ENCODE data around the gene IFI27L1. TPM values are rescaled to one million over a fixed set of nuclear protein-coding genes. Genes with fewer than 3 reads are reported as not detected.

Gene IFI27L1
- total RNA-seq, 2 experiments from 2014 or later: 33.9 to 35.8 TPM

GRCh38 chr14:94097091-94097490 lies 16.0 kb downstream of the IFI27L1 start:
- no peak overlapping the region for H3K27ac Mint-ChIP-seq
- DNase-seq: no peak
- no peaks in the 10 kb centered on the region for H3K4me1 Mint-ChIP-seq (ENCODE audit: low read depth)
- no peaks in the 10 kb centered on the region for H3K9me3 Mint-ChIP-seq
- H3K36me3 Mint-ChIP-seq (ENCODE audit: low read depth): no peaks in the 10 kb centered on the region
- CTCF ChIA-PET: no interaction called here
- intact Hi-C loops (cut with micrococcal nuclease): no loop called here
- no peak overlapping the region for H3K4me3 Mint-ChIP-seq
- H3K27me3 Mint-ChIP-seq (ENCODE audit: low read depth): no peaks in the 10 kb centered on the region

DNA sequence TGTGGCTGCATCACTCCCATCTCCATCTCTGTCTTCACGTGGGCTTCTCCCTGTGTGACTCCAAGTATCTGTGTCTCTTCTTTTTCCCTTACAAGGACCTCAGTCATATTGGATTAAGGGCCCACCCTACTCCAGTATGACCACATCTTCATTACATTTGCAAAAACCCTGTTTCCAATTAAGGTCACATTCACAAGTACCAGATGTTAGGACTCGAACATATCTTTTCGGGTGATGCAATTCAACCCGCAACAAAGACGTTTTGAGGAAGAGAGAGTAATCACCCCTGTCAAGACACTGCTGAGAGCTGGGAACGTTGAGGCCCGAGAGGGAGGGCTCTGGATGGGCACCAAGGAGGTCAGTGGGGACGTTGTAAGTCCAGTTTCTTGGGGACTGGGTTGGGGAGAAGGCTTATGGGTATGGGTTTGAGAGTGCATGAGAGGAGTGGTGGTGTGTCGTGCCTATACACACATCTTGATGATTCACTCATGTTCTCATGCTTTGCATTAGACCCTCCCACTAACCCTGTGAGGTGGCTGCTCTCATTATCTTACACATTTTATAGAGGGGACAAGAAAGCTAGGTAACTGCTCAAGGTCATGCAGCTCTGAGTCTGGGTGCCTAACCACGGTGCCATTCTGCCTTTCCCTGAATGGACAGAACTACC lies 17.3 kb downstream of the IFI27L1 start:
- H3K27ac Mint-ChIP-seq: no peak overlapping the region
- H3K9me3 Mint-ChIP-seq: no peaks in the 10 kb centered on the region
- intact Hi-C loops (cut with micrococcal nuclease): no loop called here
- H3K36me3 Mint-ChIP-seq (ENCODE audit: low read depth): no peaks in the 10 kb centered on the region
- no peaks in the 10 kb centered on the region for H3K27me3 Mint-ChIP-seq (ENCODE audit: low read depth)
- DNase-seq: no peak
- no peaks in the 10 kb centered on the region for H3K4me1 Mint-ChIP-seq (ENCODE audit: low read depth)
- CTCF ChIA-PET: no interaction called here
- H3K4me3 Mint-ChIP-seq: no peak overlapping the region

- Mint-ChIP-seq H3K4me1 (ENCODE audit: low read depth) (no peaks in the 10 kb centered on the region), H3K27ac (no peak overlapping the region), H3K27me3 (ENCODE audit: low read depth) (no peaks in the 10 kb centered on the region), H3K4me3 (no peak overlapping the region), H3K9me3 (no peaks in the 10 kb centered on the region), H3K36me3 (ENCODE audit: low read depth) (no peaks in the 10 kb centered on the region)
- intact Hi-C loops (cut with micrococcal nuclease): no loop called here
- DNase-seq: no peak
- CTCF ChIA-PET: no interaction called here
Observed at GRCh38 chr14:94099006-94099405, 17.9 kb downstream of the IFI27L1 start.

- no peak overlapping the region for H3K27ac Mint-ChIP-seq
- intact Hi-C loops (cut with micrococcal nuclease): no loop called here
- H3K4me1 Mint-ChIP-seq (ENCODE audit: low read depth): no peaks in the 10 kb centered on the region
- CTCF ChIA-PET: interaction anchor here (1.2 kb wide), 1 partner anchor 36 kb away, joined by 3 read pairs; no protein-coding TSS in a partner anchor
- no peaks in the 10 kb centered on the region for H3K27me3 Mint-ChIP-seq (ENCODE audit: low read depth)
- H3K9me3 Mint-ChIP-seq: no peaks in the 10 kb centered on the region
- DNase-seq: no peak
- no peak overlapping the region for H3K4me3 Mint-ChIP-seq
- no peaks in the 10 kb centered on the region for H3K36me3 Mint-ChIP-seq (ENCODE audit: low read depth)
Observed at GRCh38 chr14:94100847-94101246, 19.7 kb downstream of the IFI27L1 start.

GRCh38 chr14:94101748-94102147 lies 20.6 kb downstream of the IFI27L1 start:
- Mint-ChIP-seq H3K4me3 (no peak overlapping the region), H3K27me3 (ENCODE audit: low read depth) (no peaks in the 10 kb centered on the region), H3K9me3 (no peaks in the 10 kb centered on the region), H3K4me1 (ENCODE audit: low read depth) (no peaks in the 10 kb centered on the region), H3K27ac (no peak overlapping the region), H3K36me3 (ENCODE audit: low read depth) (no peaks in the 10 kb centered on the region)
- CTCF ChIA-PET: interaction anchor here (0.6 kb wide), 1 partner anchor 90 kb away, joined by 3 read pairs; no protein-coding TSS in a partner anchor
- no peak for DNase-seq
- intact Hi-C loops (cut with micrococcal nuclease): no loop called here

DNA sequence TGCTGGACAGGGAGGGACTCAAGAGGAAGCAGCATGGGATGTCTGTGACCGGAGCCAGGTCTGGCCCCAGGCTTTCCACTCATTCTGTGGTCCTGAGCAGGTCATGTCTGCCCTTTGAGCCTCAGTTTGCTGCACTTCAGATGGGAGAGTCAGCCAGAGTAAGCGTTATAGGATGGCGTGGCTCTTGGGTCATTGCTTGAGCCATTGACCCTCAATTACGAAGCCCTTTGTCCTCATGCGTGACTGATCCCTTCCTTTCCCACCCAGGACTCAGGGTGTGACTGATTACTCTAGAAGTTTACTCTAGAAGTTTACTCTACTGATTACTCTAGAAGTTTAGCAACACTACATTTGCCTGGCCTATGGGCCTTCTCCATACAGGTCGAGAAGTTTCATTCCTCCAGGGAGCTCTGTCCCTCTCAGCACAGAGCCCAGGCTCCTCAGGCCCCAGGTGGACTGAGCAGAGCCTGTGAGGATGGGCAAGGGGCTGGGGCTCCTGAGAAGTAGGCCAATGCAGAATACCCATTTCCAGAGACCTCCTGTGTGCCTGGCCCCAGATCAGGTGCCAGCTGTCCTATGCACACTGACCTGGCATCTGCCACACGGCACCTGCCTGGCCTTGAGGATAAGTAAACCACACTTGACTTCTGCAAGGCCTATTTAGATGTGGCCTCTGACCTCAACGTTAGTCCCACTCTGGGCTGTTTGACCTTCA lies 21.8 kb downstream of the IFI27L1 start:
- no peak overlapping the region for H3K4me3 Mint-ChIP-seq
- no peaks in the 10 kb centered on the region for H3K9me3 Mint-ChIP-seq
- CTCF ChIA-PET: no interaction called here
- no peak for DNase-seq
- no peaks in the 10 kb centered on the region for H3K36me3 Mint-ChIP-seq (ENCODE audit: low read depth)
- H3K27me3 Mint-ChIP-seq (ENCODE audit: low read depth): no peaks in the 10 kb centered on the region
- intact Hi-C loops (cut with micrococcal nuclease): no loop called here
- no peak overlapping the region for H3K27ac Mint-ChIP-seq
- H3K4me1 Mint-ChIP-seq (ENCODE audit: low read depth): no peaks in the 10 kb centered on the region

- Mint-ChIP-seq H3K27ac (no peak overlapping the region), H3K4me1 (ENCODE audit: low read depth) (no peaks in the 10 kb centered on the region), H3K27me3 (ENCODE audit: low read depth) (no peaks in the 10 kb centered on the region), H3K9me3 (no peaks in the 10 kb centered on the region), H3K4me3 (no peak overlapping the region), H3K36me3 (ENCODE audit: low read depth) (no peaks in the 10 kb centered on the region)
- intact Hi-C loops (cut with micrococcal nuclease): no loop called here
- CTCF ChIA-PET: interaction anchor here (1.0 kb wide), 1 partner anchor 39 kb away, joined by 3 read pairs; no protein-coding TSS in a partner anchor
- no peak for DNase-seq
Observed at GRCh38 chr14:94103554-94104150, 22.5 kb downstream of the IFI27L1 start.

DNA sequence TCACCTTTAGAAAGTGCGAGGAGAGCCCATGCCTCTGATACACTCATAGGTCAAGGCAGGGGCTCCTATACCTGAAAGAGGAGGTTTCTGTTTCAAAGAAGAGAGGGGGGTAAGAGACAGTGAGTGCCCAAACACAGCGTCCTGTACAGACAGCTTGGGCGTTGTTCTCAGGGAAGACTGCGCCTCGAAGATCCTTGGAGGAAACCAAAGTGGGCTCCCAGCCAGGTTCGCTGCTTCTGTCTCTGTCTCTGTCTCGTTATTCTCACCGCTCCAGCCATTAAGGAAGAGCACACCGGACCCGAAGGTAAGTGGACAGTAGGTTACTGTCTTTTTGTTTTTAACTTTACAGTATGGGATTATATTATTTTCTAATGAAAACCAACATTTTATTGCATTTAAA lies 23.6 kb downstream of the IFI27L1 start:
- no peaks in the 10 kb centered on the region for H3K4me1 Mint-ChIP-seq (ENCODE audit: low read depth)
- H3K27ac Mint-ChIP-seq: no peak overlapping the region
- DNase-seq: no peak
- H3K9me3 Mint-ChIP-seq: no peaks in the 10 kb centered on the region
- intact Hi-C loops (cut with micrococcal nuclease): no loop called here
- CTCF ChIA-PET: interaction anchor here (1.0 kb wide), 1 partner anchor 40 kb away, joined by 3 read pairs; no protein-coding TSS in a partner anchor
- H3K36me3 Mint-ChIP-seq (ENCODE audit: low read depth): no peaks in the 10 kb centered on the region
- H3K4me3 Mint-ChIP-seq: no peak overlapping the region
- no peaks in the 10 kb centered on the region for H3K27me3 Mint-ChIP-seq (ENCODE audit: low read depth)

- Mint-ChIP-seq H3K4me1 (ENCODE audit: low read depth) (no peaks in the 10 kb centered on the region), H3K36me3 (ENCODE audit: low read depth) (no peaks in the 10 kb centered on the region), H3K27me3 (ENCODE audit: low read depth) (no peaks in the 10 kb centered on the region), H3K9me3 (no peaks in the 10 kb centered on the region), H3K27ac (no peak overlapping the region), H3K4me3 (no peak overlapping the region)
- intact Hi-C loops (cut with micrococcal nuclease): no loop called here
- CTCF ChIA-PET: interaction anchor here (1.2 kb wide), 1 partner anchor 27 kb away, joined by 3 read pairs; no protein-coding TSS in a partner anchor
- DNase-seq: no peak
Observed at GRCh38 chr14:94109915-94110250, 28.8 kb downstream of the IFI27L1 start.

- intact Hi-C loops (cut with micrococcal nuclease): no loop called here
- H3K9me3 Mint-ChIP-seq: no peaks in the 10 kb centered on the region
- no peak within 1 kb of the TSS for H3K4me3 Mint-ChIP-seq
- DNase-seq: no peak
- no peaks in the 10 kb centered on the region for H3K4me1 Mint-ChIP-seq (ENCODE audit: low read depth)
- CTCF ChIA-PET: interaction anchor here (1.4 kb wide), 1 partner anchor 73 kb away, joined by 7 read pairs; no protein-coding TSS in a partner anchor
- H3K27me3 Mint-ChIP-seq (ENCODE audit: low read depth): no peaks in the 10 kb centered on the region
- H3K27ac Mint-ChIP-seq: no peak within 1 kb of the TSS
- H3K36me3 Mint-ChIP-seq (ENCODE audit: low read depth): no peaks in the 10 kb centered on the region
Observed at GRCh38 chr14:94110552-94111181, 29.6 kb downstream of the IFI27L1 start, which contains the start of gene IFI27. Gene IFI27 (plus strand): TSS chr14:94110736.

DNA sequence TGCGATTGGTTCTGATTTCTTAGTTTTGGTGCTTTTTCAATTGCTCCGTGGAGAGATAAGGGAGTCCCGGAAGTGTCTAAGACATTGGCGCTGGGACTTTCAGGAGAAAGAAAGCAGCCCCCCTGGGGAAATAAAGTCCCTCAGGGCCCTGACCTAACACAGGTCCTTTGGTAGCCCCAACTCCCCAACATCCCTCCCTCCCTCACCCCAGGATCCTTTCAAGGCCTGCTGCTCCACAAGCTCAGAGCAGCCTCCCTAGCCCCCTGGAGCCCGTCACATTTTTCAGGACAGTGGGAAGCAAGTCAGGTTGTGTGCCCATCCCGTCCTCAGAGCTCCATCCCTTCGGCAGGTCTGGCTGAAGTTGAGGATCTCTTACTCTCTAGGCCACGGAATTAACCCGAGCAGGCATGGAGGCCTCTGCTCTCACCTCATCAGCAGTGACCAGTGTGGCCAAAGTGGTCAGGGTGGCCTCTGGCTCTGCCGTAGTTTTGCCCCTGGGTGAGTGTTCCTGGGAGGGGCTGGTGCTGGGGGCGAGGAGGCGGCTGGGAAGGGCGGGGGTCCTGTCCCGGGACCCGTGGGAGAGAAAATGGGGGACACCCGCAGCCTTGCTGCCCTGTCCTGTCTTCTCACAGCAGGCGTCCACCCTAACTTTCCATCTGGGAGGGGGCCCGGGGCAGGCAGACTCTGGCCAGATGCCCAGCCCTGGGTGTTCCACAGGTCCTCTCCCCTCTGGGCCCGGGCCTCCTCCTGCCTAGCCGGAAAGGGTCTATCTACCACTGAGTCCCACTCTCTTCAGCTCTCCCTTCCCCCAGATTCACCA lies 30.4 kb downstream of the IFI27L1 start:
- Mint-ChIP-seq H3K27ac (no peak overlapping the region), H3K4me1 (ENCODE audit: low read depth) (no peaks in the 10 kb centered on the region), H3K9me3 (no peaks in the 10 kb centered on the region), H3K27me3 (ENCODE audit: low read depth) (no peaks in the 10 kb centered on the region), H3K4me3 (no peak overlapping the region), H3K36me3 (ENCODE audit: low read depth) (no peaks in the 10 kb centered on the region)
- CTCF ChIA-PET: interaction anchor here (1.4 kb wide), 1 partner anchor 74 kb away, joined by 7 read pairs; no protein-coding TSS in a partner anchor
- DNase-seq: no peak
- intact Hi-C loops (cut with micrococcal nuclease): no loop called here
